IPS DF 6.9 (cell line): Measurements from ENCODE around the gene MRRF.

Experiments
- DNase-seq: peaks from one replicate; pipeline ENCODE4 v3.0.0-alpha.2; 2013; ENCODE audit warnings: low read depth, low spot score
- H3K27ac ChIP-seq: one replicate; pipeline ENCODE4 v1.5.1; 2013; ENCODE audit warnings: low read length, control low read depth
- H3K27me3 ChIP-seq: 2 replicates; pipeline ENCODE4 v1.6.1; 2013; ENCODE audit warnings: mild to moderate bottlenecking, low read length; ENCODE audit not compliant: control insufficient read depth, insufficient read depth
- H3K36me3 ChIP-seq: 2 replicates; pipeline ENCODE4 v1.6.1; 2013; ENCODE audit warnings: low read length; ENCODE audit not compliant: control insufficient read depth, insufficient read depth
- H3K4me1 ChIP-seq: 2 replicates; pipeline ENCODE4 v1.6.1; 2013; ENCODE audit warnings: low read length; ENCODE audit not compliant: control insufficient read depth, insufficient read depth
- H3K4me3 ChIP-seq: 2 replicates; pipeline ENCODE4 v1.5.1; 2013; ENCODE audit warnings: mild to moderate bottlenecking, low read length
- H3K9me3 ChIP-seq: 2 replicates; pipeline ENCODE4 v1.6.1; 2013; ENCODE audit warnings: low read length, inconsistent platforms; ENCODE audit not compliant: control insufficient read depth, insufficient read depth
- WGBS: extraction: QIAGEN DNeasy Blood & Tissue Kit; methylation state at CpG from one replicate; pipeline ENCODE4 v1.1.7; 2013; ENCODE audit warnings: mixed read lengths, missing lambda C conversion rate; ENCODE audit not compliant: insufficient read length, insufficient coverage; 5-methylcytosine and 5-hydroxymethylcytosine counted together

MRRF gene

DNA sequence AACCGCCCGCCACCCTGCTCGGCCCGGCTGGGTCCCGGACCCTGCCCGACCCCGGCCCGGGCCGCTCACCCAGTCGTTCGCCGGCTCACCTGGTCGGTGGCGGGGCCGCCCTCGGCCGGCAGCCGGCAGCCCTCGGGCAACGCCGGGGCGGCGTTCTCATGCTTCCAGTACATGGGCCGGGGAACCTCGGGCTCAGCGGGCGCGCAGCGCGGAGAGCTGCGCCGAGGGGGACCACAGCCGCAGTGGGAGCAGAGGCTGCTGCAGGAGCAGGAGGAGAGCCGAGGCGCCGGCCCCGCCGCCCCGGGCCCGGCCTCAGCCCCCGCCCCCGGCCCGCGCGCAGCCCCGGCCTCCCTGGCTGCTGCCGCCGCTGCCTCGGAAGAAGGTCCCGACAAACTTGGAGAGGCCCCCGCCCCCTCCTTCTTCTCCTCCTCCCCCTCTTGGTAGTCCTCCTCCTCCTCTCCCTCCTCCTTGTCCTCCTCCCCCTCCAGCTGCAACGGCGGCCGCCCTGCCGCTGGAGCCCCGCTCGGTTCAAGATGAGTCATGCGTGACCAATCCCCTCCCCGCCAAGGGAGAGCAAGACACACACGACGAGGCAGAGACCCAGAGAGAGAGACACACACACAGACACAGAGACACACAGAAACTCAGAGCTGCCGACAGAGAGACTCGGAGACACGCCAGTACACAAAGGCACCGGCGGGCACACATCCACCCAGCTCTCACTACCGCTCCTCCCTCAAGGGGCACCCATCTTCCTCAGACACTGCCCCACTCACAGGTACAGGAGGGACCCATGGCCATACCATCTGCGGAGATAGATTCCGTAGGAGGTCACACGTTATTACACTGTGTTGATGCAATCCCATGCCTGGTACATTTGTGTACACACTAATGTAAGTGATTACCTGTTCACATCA is 35.9 kb upstream of the MRRF start, which contains the start of gene LHX6:
Gene LHX6 (minus strand): TSS at position 390 of the 917 bp plus-strand sequence. CDS start 217 bp downstream, at position 173.
- Histone ChIP-seq H3K36me3 (no peaks in the 10 kb centered on the region), H3K4me1 (peaks cover 5% of the 10 kb centered on the region; the same call in 1 of the 2 replicates), H3K9me3 (no peaks in the 10 kb centered on the region), H3K4me3 (peak within 1 kb of the TSS; percentile 33; the same call in 1 of the 2 replicates), H3K27ac (no peak within 1 kb of the TSS), H3K27me3 (peaks cover 70% of the 10 kb centered on the region)
- no CpG with 5 or more reads among the region's 70 CpGs for WGBS
- DNase-seq: no peak

DNA sequence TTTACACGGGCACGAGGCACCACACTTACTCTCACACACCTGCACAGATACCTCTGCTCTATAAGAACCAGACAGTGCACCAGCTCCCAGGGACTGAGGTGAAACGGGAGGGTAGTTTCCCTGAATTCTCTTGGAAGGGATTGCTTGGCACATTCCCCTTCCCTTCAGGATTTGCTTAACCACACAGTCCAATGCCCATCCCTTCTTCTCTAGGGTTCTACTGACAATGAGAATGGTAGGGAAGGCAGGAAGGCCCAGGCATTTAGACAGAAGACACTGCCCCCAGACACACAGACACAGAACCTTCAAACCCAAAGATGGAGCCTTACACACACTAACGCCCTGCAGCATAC is 35.2 kb upstream of the MRRF start:
- Histone ChIP-seq H3K4me3 (no peak overlapping the region), H3K27me3 (peaks cover 63% of the 10 kb centered on the region), H3K4me1 (peaks cover 5% of the 10 kb centered on the region; the same call in 1 of the 2 replicates), H3K9me3 (no peaks in the 10 kb centered on the region), H3K36me3 (no peaks in the 10 kb centered on the region), H3K27ac (no peak overlapping the region)
- WGBS: no CpG with 5 or more reads among the region's 4 CpGs
- no peak for DNase-seq

DNA sequence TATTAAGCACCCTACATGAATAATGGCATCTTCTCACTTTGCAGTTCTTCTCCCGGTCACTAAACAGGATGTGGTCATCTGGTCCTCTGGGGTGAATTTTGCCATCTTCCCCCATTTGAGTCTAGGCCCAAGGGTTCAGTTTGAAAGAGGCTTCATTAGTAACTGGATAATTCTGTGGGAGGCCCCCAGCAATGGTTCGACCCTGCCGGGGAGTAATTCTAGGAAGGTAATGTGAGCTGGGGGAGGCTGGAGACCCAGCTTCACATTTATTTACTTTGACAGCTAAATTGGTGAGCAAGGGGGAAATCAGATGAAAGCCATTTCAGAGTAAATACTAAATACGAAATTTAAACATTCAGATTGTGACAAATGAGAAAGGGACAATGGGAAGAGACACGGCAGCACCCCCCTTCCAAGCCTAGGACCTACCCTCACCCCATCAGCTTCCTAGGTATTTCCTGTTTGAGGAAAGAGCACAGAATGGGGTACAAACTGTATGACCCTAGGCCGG is 31.8 kb upstream of the MRRF start:
- no CpG with 5 or more reads among the region's 6 CpGs for WGBS

DNA sequence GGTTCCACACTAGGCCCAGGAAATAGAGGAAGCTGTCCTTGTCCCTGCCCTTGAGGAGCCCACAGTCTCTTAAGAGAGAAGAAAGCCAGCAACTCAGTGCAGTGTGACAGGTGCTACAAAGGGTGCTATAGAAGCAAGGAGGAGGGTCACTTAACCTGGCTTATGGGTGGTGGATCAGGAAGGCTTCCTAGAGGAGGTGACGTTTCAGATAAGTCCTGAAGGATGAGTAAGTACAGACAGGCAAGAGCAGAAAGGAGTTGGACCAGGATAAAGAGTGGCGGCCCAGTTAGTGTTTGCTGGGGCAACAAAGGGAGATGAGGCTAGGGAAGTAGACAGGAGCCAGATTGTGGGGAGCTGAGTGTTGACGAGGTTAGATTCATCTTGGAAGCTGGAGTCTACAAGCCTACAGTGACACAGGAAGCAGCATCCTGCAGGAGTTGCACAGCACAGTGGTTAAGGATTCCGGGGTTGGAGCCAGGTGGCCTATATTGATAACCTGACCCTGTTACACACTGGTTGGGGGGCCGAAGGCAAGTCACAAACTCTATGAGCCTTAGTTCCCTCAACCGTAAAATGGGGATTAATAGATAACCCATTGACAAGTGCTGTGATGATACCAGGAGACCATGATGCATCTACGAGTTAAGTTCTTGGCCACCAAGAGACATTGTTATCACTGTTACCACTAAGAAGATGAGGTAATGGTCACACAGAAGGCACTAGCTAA is 30.5 kb upstream of the MRRF start:
- WGBS: no CpG with 5 or more reads among the region's 7 CpGs
- Histone ChIP-seq H3K4me3 (no peak overlapping the region), H3K27ac (no peak overlapping the region), H3K4me1 (no peaks in the 10 kb centered on the region), H3K27me3 (peaks cover 21% of the 10 kb centered on the region), H3K9me3 (no peaks in the 10 kb centered on the region), H3K36me3 (no peaks in the 10 kb centered on the region)
- no peak for DNase-seq

More for the DNA sequence above, 31.8 kb upstream of the MRRF start:
- Histone ChIP-seq H3K4me1 (no peaks in the 10 kb centered on the region; the same call in 1 of the 2 replicates), H3K9me3 (no peaks in the 10 kb centered on the region), H3K36me3 (no peaks in the 10 kb centered on the region), H3K27me3 (peaks cover 32% of the 10 kb centered on the region), H3K27ac (no peak overlapping the region), H3K4me3 (no peak overlapping the region)
- no peak for DNase-seq

DNA sequence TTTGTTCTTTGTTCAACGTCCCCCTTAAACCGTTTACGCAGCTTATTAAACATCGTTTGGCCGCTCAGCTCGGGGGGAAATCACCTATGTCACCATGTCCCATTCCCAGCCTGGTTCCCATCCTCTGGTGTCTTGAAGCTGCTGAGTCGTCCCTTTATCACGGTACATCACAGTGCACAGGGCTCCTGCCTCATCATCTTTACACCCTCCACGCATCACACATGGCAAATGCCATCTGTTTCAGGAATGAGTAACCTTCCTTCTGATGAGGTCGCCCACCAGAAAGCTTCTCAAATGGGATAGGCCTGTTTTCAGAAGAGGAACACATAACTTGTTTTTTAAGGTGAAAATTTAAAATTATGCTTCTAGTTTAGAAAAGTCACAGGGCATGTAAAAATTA is 28.0 kb upstream of the MRRF start:
- Histone ChIP-seq H3K9me3 (no peaks in the 10 kb centered on the region), H3K27ac (no peak overlapping the region), H3K4me3 (no peak overlapping the region), H3K27me3 (no peaks in the 10 kb centered on the region; the same call in 1 of the 2 replicates), H3K4me1 (no peaks in the 10 kb centered on the region), H3K36me3 (no peaks in the 10 kb centered on the region; the same call in 1 of the 2 replicates)
- DNase-seq: no peak
- no CpG with 5 or more reads among the region's 10 CpGs for WGBS

DNA sequence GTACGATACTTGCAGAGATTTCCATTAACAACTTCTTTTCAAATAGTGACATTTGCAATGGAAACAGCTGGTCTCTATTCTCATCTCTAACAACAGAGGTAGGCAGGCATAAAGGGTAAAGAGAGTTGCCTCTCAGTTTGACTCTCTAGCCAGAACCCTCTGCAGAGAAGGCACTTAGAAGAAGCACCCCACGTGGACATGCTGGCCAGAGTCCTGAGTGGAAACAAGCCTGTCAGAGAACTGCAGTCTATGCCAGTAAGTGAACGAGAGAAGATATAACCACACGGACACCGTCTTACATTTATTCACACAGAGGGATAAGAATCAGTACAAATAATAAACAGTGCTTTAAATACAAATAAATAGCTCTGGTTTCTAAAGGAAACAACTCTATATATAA is 25.0 kb upstream of the MRRF start:
- Histone ChIP-seq H3K36me3 (no peaks in the 10 kb centered on the region; the same call in 1 of the 2 replicates), H3K27me3 (no peaks in the 10 kb centered on the region), H3K27ac (no peak overlapping the region), H3K4me3 (no peak overlapping the region), H3K4me1 (no peaks in the 10 kb centered on the region), H3K9me3 (no peaks in the 10 kb centered on the region)
- no CpG with 5 or more reads among the region's 5 CpGs for WGBS
- no peak for DNase-seq

DNA sequence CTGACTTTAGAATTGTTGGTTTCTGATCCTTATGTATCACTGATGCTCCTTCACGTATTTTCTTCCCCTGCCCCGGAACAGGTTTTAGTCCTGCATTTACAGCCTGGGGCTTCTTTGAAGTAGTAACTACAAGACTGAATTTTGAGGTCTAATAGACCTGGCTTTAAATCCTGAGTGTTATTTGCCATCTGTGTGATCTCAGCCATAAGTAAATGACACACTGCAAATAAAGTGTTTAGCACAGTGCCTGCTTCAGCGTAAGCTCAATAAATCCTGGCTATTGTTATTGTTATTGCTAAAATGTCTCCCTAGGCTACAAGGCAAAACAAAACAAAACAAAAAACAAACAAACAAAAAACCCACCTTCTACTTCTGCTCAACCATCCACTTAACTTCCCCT is 20.3 kb upstream of the MRRF start:
- Histone ChIP-seq H3K27me3 (no peaks in the 10 kb centered on the region), H3K9me3 (no peaks in the 10 kb centered on the region), H3K27ac (no peak overlapping the region), H3K4me3 (no peak overlapping the region), H3K4me1 (no peaks in the 10 kb centered on the region), H3K36me3 (no peaks in the 10 kb centered on the region; the same call in 1 of the 2 replicates)
- DNase-seq: no peak
- WGBS: no CpG with 5 or more reads among the region's 3 CpGs

DNA sequence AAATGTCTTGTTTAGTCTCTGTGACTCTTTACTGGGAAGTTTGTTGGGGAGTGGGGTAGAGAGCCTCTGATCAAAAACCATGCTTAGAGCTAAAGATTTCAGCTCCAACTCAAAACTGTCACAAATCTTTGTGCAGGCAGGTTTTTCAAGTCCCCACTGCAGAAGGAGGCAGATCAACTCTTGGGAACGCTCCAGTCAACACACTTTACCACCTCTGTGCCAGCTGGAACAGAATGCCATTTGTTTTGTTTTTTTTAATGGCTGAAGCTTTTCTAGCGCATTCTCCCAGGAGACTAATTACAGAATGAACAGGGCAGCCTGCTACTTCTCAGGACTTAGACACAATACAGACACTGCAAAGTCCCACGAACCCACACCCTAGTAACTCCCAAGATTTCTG is 18.0 kb upstream of the MRRF start:
- H3K27ac ChIP-seq: no peak overlapping the region
- H3K4me3 ChIP-seq: no peak overlapping the region
- H3K36me3 ChIP-seq: peaks cover 2% of the 10 kb centered on the region; the same call in 1 of the 2 replicates
- H3K27me3 ChIP-seq: no peaks in the 10 kb centered on the region
- no peak for DNase-seq
- WGBS: no CpG with 5 or more reads among the region's 3 CpGs
- H3K4me1 ChIP-seq: no peaks in the 10 kb centered on the region
- no peaks in the 10 kb centered on the region for H3K9me3 ChIP-seq

DNA sequence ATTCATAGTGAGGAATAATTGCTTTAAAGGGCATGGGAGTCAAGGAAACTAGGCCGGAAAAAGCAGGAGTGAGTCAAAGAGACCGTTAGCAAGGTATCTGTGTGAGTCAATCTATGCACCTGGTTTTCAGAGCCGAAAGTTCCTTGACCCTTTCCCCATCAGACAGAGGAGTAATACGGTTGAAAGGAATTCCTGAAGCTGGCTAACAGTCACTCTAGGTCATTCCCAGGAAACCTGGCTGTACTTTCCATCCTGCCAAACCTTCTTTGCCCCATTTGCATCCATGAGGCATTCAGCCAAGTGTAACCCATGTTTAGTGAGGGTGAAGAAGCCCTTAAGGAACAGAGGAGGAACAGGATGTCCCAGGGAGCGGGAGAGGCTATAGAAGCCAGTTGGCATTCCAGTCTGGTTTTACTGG is 16.2 kb upstream of the MRRF start:
- H3K9me3 ChIP-seq: no peaks in the 10 kb centered on the region
- WGBS: no CpG with 5 or more reads among the region's 5 CpGs
- H3K27me3 ChIP-seq: no peaks in the 10 kb centered on the region
- peaks cover 3% of the 10 kb centered on the region; the same call in 1 of the 2 replicates for H3K4me1 ChIP-seq
- no peak for DNase-seq
- no peak overlapping the region for H3K27ac ChIP-seq
- no peak overlapping the region for H3K4me3 ChIP-seq
- H3K36me3 ChIP-seq: peaks cover 2% of the 10 kb centered on the region; the same call in 1 of the 2 replicates

DNA sequence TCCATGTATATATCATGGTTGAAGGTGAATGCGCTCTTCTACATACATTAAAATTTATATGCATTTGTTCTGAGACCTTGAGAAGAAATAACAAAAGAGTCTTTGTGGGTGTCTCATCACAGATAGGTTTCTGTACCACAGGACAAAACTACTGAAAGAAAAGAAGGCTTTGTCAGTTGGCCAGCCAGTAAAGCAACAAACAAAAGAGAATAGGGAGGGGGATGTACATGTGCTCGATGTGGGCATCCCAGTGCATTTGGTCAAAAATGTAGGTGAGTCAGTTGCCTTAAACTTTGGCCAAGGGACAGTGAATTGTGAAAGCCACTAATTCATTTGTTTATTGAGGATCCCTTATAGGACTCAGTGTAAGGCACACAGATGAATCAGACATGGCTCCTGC is 13.3 kb upstream of the MRRF start:
- Histone ChIP-seq H3K27ac (no peak overlapping the region), H3K9me3 (no peaks in the 10 kb centered on the region), H3K27me3 (no peaks in the 10 kb centered on the region), H3K4me3 (no peak overlapping the region), H3K36me3 (peaks cover 5% of the 10 kb centered on the region; the same call in 1 of the 2 replicates), H3K4me1 (peaks cover 3% of the 10 kb centered on the region; the same call in 1 of the 2 replicates)
- DNase-seq: no peak
- WGBS: no CpG with 5 or more reads among the region's 2 CpGs
